Fibroblast of mammary gland (primary cell): ENCODE measurements around the gene MYRIP.

ENCODE experiments used
- DNase-seq: peaks from one replicate; pipeline ENCODE4 v3.0.0-alpha.2; 2010; ENCODE audit warnings: low read depth
- H3K4me3 ChIP-seq: 2 replicates; pipeline ENCODE4 v1.5.1; 2011; ENCODE audit warnings: low read depth, mild to moderate bottlenecking, low read length, moderate library complexity; ENCODE audit not compliant: control insufficient read depth
- TF ChIP-seq, protein P1 (sequence below): conservative IDR thresholded peaks from 2 replicates; pipeline ENCODE4 v1.5.1; 2011; ENCODE audit warnings: low read depth, low read length, inconsistent platforms; ENCODE audit not compliant: control insufficient read depth, insufficient read depth

Gene MYRIP

GRCh38 chr3:40309418-40309924, 500.1 kb downstream of the MYRIP start, which contains the start of gene EIF1B:
EIF1B (plus strand) TSS chr3:40309707; CDS start chr3:40309942, 235 bp downstream.
- TF ChIP-seq, protein P1, sequence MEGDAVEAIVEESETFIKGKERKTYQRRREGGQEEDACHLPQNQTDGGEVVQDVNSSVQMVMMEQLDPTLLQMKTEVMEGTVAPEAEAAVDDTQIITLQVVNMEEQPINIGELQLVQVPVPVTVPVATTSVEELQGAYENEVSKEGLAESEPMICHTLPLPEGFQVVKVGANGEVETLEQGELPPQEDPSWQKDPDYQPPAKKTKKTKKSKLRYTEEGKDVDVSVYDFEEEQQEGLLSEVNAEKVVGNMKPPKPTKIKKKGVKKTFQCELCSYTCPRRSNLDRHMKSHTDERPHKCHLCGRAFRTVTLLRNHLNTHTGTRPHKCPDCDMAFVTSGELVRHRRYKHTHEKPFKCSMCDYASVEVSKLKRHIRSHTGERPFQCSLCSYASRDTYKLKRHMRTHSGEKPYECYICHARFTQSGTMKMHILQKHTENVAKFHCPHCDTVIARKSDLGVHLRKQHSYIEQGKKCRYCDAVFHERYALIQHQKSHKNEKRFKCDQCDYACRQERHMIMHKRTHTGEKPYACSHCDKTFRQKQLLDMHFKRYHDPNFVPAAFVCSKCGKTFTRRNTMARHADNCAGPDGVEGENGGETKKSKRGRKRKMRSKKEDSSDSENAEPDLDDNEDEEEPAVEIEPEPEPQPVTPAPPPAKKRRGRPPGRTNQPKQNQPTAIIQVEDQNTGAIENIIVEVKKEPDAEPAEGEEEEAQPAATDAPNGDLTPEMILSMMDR, result peak; percentile 69
- peak; percentile 96 for DNase-seq
- H3K4me3 ChIP-seq, result peak within 1 kb of the TSS; percentile 86
